PC-3 (cell line): ENCODE results near the gene TRABD.

ENCODE experiments used
- EZH2 ChIP-seq: fragments of 300-600 bp; sonication (generic); IDR thresholded peaks from one replicate; pipeline ENCODE4 v1.6.1; 2017; ENCODE audit warnings: antibody characterized with exemption, mild to moderate bottlenecking, low read length; ENCODE audit not compliant: unreplicated experiment
- EZH2phosphoT487 ChIP-seq: fragments of 300-600 bp; sonication (generic); IDR thresholded peaks from 2 replicates; pipeline ENCODE4 v1.6.1; 2018; ENCODE audit warnings: mild to moderate bottlenecking, antibody characterized with exemption, low read length, borderline replicate concordance
- TF ChIP-seq, protein P1 (sequence below): fragments of 300-600 bp; sonication (generic); conservative IDR thresholded peaks from 2 replicates; pipeline ENCODE4 v1.5.1; 2017; ENCODE audit warnings: antibody characterized with exemption, low read depth, mild to moderate bottlenecking, low read length

DNA sequence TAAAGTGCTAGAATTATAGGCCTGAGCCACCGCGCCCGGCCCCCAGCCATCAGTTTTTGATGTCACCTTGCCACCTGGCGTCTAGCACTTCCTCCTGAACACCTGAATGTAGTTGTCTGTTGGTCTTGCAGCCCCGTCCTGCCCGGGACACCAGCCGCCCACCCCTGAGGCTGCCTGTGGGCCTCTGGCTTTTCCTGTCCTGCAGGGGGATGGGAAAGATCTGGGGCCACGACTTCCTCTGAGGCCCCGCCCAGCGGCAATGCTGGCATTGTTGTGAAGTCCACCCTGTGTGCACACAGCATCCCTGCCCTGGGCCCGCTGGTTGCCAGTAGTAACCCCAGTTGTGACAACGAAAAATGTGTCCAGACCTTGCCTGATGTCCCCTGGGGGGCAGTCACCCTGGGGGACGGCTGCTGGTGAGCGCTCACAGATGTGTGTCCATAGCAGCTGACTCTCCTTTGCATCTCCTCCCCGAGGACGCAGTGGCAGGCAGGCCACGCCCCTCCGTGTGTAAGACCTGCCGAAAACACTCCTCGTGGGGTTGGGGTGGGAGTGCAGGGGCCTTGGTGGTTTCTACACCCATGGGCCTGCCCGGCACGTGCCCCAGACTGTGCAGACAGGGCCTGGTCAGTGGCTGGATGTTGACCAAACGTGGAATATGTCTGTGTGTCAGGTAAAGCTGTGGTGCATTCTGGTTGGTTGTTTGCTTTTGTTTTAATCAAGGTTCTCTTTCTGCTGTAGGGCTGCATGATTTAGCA is 21.8 kb downstream of the TRABD start:
- no peak for TF ChIP-seq EZH2
- TF ChIP-seq, protein P1, sequence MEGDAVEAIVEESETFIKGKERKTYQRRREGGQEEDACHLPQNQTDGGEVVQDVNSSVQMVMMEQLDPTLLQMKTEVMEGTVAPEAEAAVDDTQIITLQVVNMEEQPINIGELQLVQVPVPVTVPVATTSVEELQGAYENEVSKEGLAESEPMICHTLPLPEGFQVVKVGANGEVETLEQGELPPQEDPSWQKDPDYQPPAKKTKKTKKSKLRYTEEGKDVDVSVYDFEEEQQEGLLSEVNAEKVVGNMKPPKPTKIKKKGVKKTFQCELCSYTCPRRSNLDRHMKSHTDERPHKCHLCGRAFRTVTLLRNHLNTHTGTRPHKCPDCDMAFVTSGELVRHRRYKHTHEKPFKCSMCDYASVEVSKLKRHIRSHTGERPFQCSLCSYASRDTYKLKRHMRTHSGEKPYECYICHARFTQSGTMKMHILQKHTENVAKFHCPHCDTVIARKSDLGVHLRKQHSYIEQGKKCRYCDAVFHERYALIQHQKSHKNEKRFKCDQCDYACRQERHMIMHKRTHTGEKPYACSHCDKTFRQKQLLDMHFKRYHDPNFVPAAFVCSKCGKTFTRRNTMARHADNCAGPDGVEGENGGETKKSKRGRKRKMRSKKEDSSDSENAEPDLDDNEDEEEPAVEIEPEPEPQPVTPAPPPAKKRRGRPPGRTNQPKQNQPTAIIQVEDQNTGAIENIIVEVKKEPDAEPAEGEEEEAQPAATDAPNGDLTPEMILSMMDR, result no peak
- no peak for TF ChIP-seq EZH2phosphoT487
